Endothelial cell of umbilical vein (primary cell): Measurements from ENCODE around the gene SCAMP1. TPM values are rescaled to one million over a fixed set of nuclear protein-coding genes. Genes with fewer than 3 reads are reported as not detected.
A peak's percentile ranks its signal among the peaks of the same experiment; 100 is the strongest.

Source experiments
- BruUV-seq: library from RNA; stranded (reverse); fragments of 400-500 nt; replicated peaks from 2 replicates; lab custom pipeline; 2021; lab: Mats Ljungman, UMichigan
- CTCF ChIA-PET: fragments of 300-600, 350-600 bp; sonication (Branson Sonifier 250); formaldehyde crosslinking; loops from one replicate; lab custom pipeline; 2021; ENCODE audit warnings: antibody characterized with exemption, inconsistent platforms; lab: Charles Lee
- POLR2A ChIA-PET: fragments of 300-600, 350-600 bp; sonication (Branson Sonifier 250); formaldehyde crosslinking; loops from one replicate; lab custom pipeline; 2021; ENCODE audit warnings: antibody characterized with exemption, inconsistent platforms; lab: Charles Lee
- DNase-seq: peaks from one replicate; pipeline ENCODE4 v3.0.0-alpha.2; 2011; ENCODE audit warnings: low read depth, low spot score
- FAIRE-seq: peaks from 2 replicates; lab custom pipeline; 2011; peaks lifted over from hg19 to GRCh38; lab: Jason Lieb, UNC
- H2AFZ ChIP-seq: 2 replicates; pipeline ENCODE4 v1.6.0; 2012; ENCODE audit warnings: low read depth, low read length, control low read depth, inconsistent platforms
- H3K27ac ChIP-seq: 2 replicates; pipeline ENCODE4 v1.5.1; 2011; ENCODE audit warnings: low read depth, mild to moderate bottlenecking, control low read depth, low read length, moderate library complexity; ENCODE audit not compliant: insufficient read depth
- H3K27me3 ChIP-seq, 2 experiments: 2 replicates each; pipeline versions ENCODE4 v1.6.0 to v1.6.1; 2011; ENCODE audit warnings: low read length in 2 of 2, mixed read lengths in 1 of 2; ENCODE audit not compliant: control insufficient read depth in 2 of 2, insufficient read depth in 2 of 2
- H3K36me3 ChIP-seq, 2 experiments: 2 replicates in 1 of 2; 3 replicates in 1 of 2; pipeline ENCODE4 v1.5.1; 2011; ENCODE audit warnings: low read length in 2 of 2, mild to moderate bottlenecking in 1 of 2, moderate library complexity in 1 of 2; ENCODE audit not compliant: control insufficient read depth in 2 of 2, insufficient read depth in 2 of 2; ENCODE audit errors: extremely low read depth in 1 of 2
- H3K4me1 ChIP-seq: 3 replicates; pipeline ENCODE4 v1.5.1; 2011; ENCODE audit warnings: mild to moderate bottlenecking, low read length; ENCODE audit not compliant: control insufficient read depth, insufficient read depth; ENCODE audit errors: extremely low read depth
- H3K4me2 ChIP-seq: 2 replicates; pipeline ENCODE4 v1.6.1; 2011; ENCODE audit warnings: low read length, control low read depth, mixed read lengths; ENCODE audit not compliant: insufficient read depth
- H3K4me3 ChIP-seq, 3 experiments: fragments of 200-600 bp in 1 of 3; sonication (generic), shearing (Covaris generic) in 1 of 3; replicated peaks in 1 of 3; 2 replicates each; pipeline ENCODE4 v1.5.1; 2011 to 2016; ENCODE audit warnings: control low read depth in 3 of 3, low read length in 3 of 3, mild to moderate bottlenecking in 2 of 3, inconsistent platforms in 1 of 3, low read depth in 1 of 3, moderate library complexity in 1 of 3; ENCODE audit not compliant: insufficient read depth in 1 of 3
- H3K79me2 ChIP-seq: 2 replicates; pipeline ENCODE4 v1.6.0; 2012; ENCODE audit warnings: low read length, inconsistent platforms; ENCODE audit not compliant: control insufficient read depth, insufficient read depth
- H3K9ac ChIP-seq: replicated peaks from 2 replicates; pipeline ENCODE3; 2011; ENCODE audit warnings: low read length, control low read depth; ENCODE audit not compliant: insufficient read depth; ENCODE audit errors: extremely low read depth
- H3K9me1 ChIP-seq: replicated peaks from 3 replicates; pipeline ENCODE4 v1.6.0; 2011; ENCODE audit warnings: mild to moderate bottlenecking, low read length; ENCODE audit not compliant: control insufficient read depth, insufficient read depth; ENCODE audit errors: extremely low read depth
- H3K9me3 ChIP-seq: replicated peaks from 2 replicates; pipeline ENCODE4 v1.5.1; 2012; ENCODE audit warnings: low read length, inconsistent platforms; ENCODE audit not compliant: control insufficient read depth, insufficient read depth
- H4K20me1 ChIP-seq: replicated peaks from 2 replicates; pipeline ENCODE3; 2011; ENCODE audit warnings: mild to moderate bottlenecking, low read length; ENCODE audit not compliant: control insufficient read depth, insufficient read depth; ENCODE audit errors: extremely low read depth
- CTCF ChIP-seq, 2 donors: IDR thresholded peaks; 1 replicate in 1 of 2; 2 replicates in 1 of 2; pipeline ENCODE4 v1.5.1; 2011; ENCODE audit warnings: low read length in 2 of 2, mild to moderate bottlenecking in 2 of 2, moderate library complexity in 2 of 2, control low read depth in 1 of 2, inconsistent platforms in 1 of 2, low read depth in 1 of 2; ENCODE audit not compliant: insufficient read depth in 1 of 2; ENCODE audit errors: extremely low read depth in 1 of 2
- EZH2 ChIP-seq: IDR thresholded peaks from 2 replicates; pipeline ENCODE4 v1.6.1; 2012; ENCODE audit warnings: borderline replicate concordance, low read depth, mild to moderate bottlenecking, moderate library complexity, low read length, inconsistent platforms; ENCODE audit not compliant: severe bottlenecking
- FOS ChIP-seq: IDR thresholded peaks from 2 replicates; pipeline ENCODE4 v1.6.1; 2011; ENCODE audit warnings: mild to moderate bottlenecking, low read length, moderate library complexity, borderline replicate concordance; ENCODE audit not compliant: insufficient read depth
- GATA2 ChIP-seq: IDR thresholded peaks from 2 replicates; pipeline ENCODE4 v1.7.0; 2011; ENCODE audit warnings: low read depth, mild to moderate bottlenecking, moderate library complexity, mixed read lengths, low read length; ENCODE audit not compliant: insufficient read length, insufficient read depth
- JUN ChIP-seq: IDR thresholded peaks from 2 replicates; pipeline ENCODE4 v1.6.1; 2011; ENCODE audit warnings: borderline replicate concordance, low read depth; ENCODE audit not compliant: insufficient read length, insufficient read depth
- MAX ChIP-seq: IDR thresholded peaks from 2 replicates; pipeline ENCODE4 v1.6.1; 2011; ENCODE audit not compliant: insufficient read depth, insufficient read length
- MYC ChIP-seq: IDR thresholded peaks from one replicate; pipeline ENCODE4 v1.6.1; 2011; ENCODE audit warnings: mild to moderate bottlenecking, low read depth, low read length
- POLR2A ChIP-seq: IDR thresholded peaks from 2 replicates; pipeline ENCODE4 v1.6.1; 2012; ENCODE audit warnings: low read depth, mild to moderate bottlenecking, control low read depth, low read length
- POLR2AphosphoS5 ChIP-seq: IDR thresholded peaks from 2 replicates; pipeline ENCODE4 v1.6.1; 2012; ENCODE audit warnings: low read depth, mild to moderate bottlenecking, control low read depth, low read length, moderate library complexity; ENCODE audit not compliant: insufficient read depth
- dilution Hi-C: fragments of 300-500 bp; cut with MboI; formaldehyde crosslinking; loops from one replicate; pipeline ENCODE4 v1.15.0; 2019; ENCODE audit warnings: low sequenced_read_pairs; ENCODE audit not compliant: extremely low pct_ligation_motif_present
- intact Hi-C: fragments of 100-400 bp; cut with micrococcal nuclease; formaldehyde crosslinking; loops from one replicate; pipeline ENCODE4 v1.10.0; 2022
- polyA plus RNA-seq, 4 experiments: library from polyadenylated mRNA; depleted of rRNA in 3 of 4; stranded (reverse) in 3 of 4; unstranded in 1 of 4; fragments of >200 nt; gene quantifications; 2 replicates each; pipeline versions ENCODE4 v1.2.1 to v1.2.3, GENCODE V29; 2011 to 2012; ENCODE audit warnings: missing spikeins in 1 of 4
- total RNA-seq: library from RNA; stranded (reverse); gene quantifications from 2 replicates; pipeline ENCODE4 v1.2.3, GENCODE V29; 2021

Gene SCAMP1
- total and polyA plus RNA-seq, 2 donors (not counting 3 experiments of a cell fraction or from before 2014, with no cell fraction given) = 13.7 to 29.0 TPM

- Histone ChIP-seq H3K4me2 (no peak overlapping the region), H3K9me1 (no peaks in the 10 kb centered on the region), H2AFZ (no peak overlapping the region), H3K9ac (no peak overlapping the region), H3K79me2 (no peaks in the 10 kb centered on the region), H3K9me3 (no peaks in the 10 kb centered on the region), H4K20me1 (no peaks in the 10 kb centered on the region), H3K27me3 (no peaks in the 10 kb centered on the region), H3K4me3 (no peak overlapping the region), H3K36me3 (no peaks in the 10 kb centered on the region), H3K27ac (no peak overlapping the region), H3K4me1 (peaks cover 2% of the 10 kb centered on the region)
- ChIA-PET POLR2A (no interaction called here), CTCF (interaction anchor here (0.6 to 6.2 kb wide), 10 partner anchors 36 to 660 kb away, joined by 3 to 61 read pairs (median 5); no protein-coding TSS in a partner anchor)
- TF ChIP-seq POLR2A (no peak), JUN (no peak), FOS (no peak), MAX (no peak), GATA2 (no peak), EZH2 (no peak), POLR2AphosphoS5 (no peak), MYC (no peak), CTCF (IDR thresholded peaks at IDR 0.05; ENCODE audit: extremely low read depth in 1 of 2, insufficient read depth in 1 of 2, low read depth in 1 of 2, low read length in 2 of 2) (no peak)
- intact Hi-C loops (loop anchor here (2.0 to 5.0 kb wide), 2 partner anchors 32 to 660 kb away; no protein-coding TSS in a partner anchor), dilution Hi-C loops (no loop called here)
- FAIRE-seq (no peak), DNase-seq (peak; percentile 58)
- no TSS peak for BruUV-seq
These were observed 112.2 kb downstream of the SCAMP1 start for GRCh38 chr5:78472469-78473106.
